Measurements from ENCODE around the gene C4orf36.

C4orf36 gene

GRCh38 chr4:86848136-86848535 lies 44.1 kb downstream of the C4orf36 start:
- DNase-seq (ENCODE audit: low spot score): no peak
- TF ChIP-seq, protein P1, sequence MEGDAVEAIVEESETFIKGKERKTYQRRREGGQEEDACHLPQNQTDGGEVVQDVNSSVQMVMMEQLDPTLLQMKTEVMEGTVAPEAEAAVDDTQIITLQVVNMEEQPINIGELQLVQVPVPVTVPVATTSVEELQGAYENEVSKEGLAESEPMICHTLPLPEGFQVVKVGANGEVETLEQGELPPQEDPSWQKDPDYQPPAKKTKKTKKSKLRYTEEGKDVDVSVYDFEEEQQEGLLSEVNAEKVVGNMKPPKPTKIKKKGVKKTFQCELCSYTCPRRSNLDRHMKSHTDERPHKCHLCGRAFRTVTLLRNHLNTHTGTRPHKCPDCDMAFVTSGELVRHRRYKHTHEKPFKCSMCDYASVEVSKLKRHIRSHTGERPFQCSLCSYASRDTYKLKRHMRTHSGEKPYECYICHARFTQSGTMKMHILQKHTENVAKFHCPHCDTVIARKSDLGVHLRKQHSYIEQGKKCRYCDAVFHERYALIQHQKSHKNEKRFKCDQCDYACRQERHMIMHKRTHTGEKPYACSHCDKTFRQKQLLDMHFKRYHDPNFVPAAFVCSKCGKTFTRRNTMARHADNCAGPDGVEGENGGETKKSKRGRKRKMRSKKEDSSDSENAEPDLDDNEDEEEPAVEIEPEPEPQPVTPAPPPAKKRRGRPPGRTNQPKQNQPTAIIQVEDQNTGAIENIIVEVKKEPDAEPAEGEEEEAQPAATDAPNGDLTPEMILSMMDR (IDR thresholded peaks at IDR 0.05; ENCODE audit: extremely low read depth, insufficient read depth, missing control alignments): no peak
- in situ Hi-C loops (cut with MboI; ENCODE audit: low pct_unique_long_range_greater_than_20kb, low sequenced_read_pairs, unreplicated experiment): no loop called here

DNA sequence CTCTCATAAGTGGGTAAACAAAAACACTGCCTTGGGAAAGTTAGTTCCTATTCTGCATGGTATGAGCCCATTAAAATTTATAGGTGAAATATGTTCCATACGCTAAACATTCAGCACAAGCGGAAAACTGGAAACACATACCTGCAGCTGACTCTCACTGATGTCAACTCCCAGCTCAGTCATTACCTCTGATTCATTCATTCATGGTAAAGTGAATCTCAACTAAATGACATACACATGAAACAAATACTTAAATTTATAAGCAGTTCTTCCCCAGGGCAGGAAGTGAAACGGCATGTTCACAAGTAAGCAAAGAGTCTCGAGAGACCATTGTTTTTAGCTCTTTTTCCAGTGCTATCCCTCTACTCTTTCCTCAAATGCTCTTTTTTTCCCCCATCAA lies 44.7 kb downstream of the C4orf36 start:
- TF ChIP-seq, protein P1 (IDR thresholded peaks at IDR 0.05; ENCODE audit: extremely low read depth, insufficient read depth, missing control alignments): no peak
- no peak for DNase-seq (ENCODE audit: low spot score)
- in situ Hi-C loops (cut with MboI; ENCODE audit: low pct_unique_long_range_greater_than_20kb, low sequenced_read_pairs, unreplicated experiment): no loop called here

DNA sequence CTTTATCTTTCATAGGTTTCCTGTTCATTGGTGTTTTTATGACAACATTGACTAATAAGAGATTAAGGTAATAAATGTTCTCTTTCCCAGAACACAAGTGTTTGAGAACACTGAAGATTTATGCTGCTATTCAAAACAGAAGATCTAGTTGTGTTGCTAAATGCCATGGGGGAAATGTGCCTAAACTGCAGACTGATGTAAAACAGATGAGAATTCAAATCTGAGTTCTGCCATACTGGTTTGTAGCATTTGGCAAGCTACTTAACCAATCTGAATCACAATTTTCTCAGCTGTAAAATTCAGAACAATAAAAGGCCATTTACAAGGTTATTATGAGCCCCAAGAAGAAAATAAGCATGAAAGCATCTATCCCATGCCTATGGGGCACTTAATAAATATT lies 45.3 kb downstream of the C4orf36 start:
- TF ChIP-seq, protein P1 (IDR thresholded peaks at IDR 0.05; ENCODE audit: extremely low read depth, insufficient read depth, missing control alignments): no peak
- DNase-seq (ENCODE audit: low spot score): no peak
- in situ Hi-C loops (cut with MboI; ENCODE audit: low pct_unique_long_range_greater_than_20kb, low sequenced_read_pairs, unreplicated experiment): no loop called here

DNA sequence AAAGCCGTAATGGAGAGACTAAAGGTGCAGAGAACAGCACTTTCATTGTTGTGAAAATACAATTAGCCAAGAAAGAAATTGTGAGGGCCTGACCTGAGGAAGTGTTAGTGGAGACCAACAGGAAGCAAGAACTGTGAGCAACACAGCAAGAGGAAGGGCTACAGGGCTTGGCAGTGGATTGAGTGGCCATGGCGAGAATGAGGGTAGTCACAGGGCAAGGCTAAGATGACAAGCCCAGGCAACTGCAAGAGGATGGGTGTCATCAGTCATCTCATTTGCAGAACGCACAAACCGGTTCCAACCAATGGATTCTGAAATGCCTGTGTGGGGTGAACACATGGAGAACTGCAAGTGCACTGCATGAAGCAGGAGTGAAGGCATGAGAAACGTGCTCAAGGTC lies 46.6 kb downstream of the C4orf36 start:
- TF ChIP-seq, protein P1 (IDR thresholded peaks at IDR 0.05; ENCODE audit: extremely low read depth, insufficient read depth, missing control alignments): no peak
- in situ Hi-C loops (cut with MboI; ENCODE audit: low pct_unique_long_range_greater_than_20kb, low sequenced_read_pairs, unreplicated experiment): no loop called here
- no peak for DNase-seq (ENCODE audit: low spot score)

- in situ Hi-C loops (cut with MboI; ENCODE audit: low pct_unique_long_range_greater_than_20kb, low sequenced_read_pairs, unreplicated experiment): no loop called here
- TF ChIP-seq, protein P1 (IDR thresholded peaks at IDR 0.05; ENCODE audit: extremely low read depth, insufficient read depth, missing control alignments): no peak
- DNase-seq (ENCODE audit: low spot score): no peak
Measured at GRCh38 chr4:86841309-86841708, 50.9 kb downstream of the C4orf36 start.

DNA sequence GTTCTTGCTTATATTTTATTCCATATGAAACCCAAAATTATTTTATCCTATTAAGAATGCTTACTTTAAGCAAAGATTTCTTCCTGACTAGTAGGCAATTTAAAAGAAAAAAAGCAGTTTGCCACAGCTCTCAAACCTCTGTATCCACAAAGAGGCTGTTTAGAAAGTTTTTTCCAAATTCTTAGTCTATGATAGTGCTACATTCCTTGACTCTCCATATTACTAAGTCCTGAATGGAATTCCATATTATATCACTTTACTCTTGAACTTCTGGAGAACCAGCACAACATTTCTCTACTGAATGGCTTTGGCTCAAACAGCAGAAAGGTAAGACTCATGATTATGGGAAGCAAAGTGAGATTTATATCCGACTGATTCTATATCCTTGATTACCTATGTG lies 51.4 kb downstream of the C4orf36 start:
- TF ChIP-seq, protein P1 (IDR thresholded peaks at IDR 0.05; ENCODE audit: extremely low read depth, insufficient read depth, missing control alignments): no peak
- no peak for DNase-seq (ENCODE audit: low spot score)
- in situ Hi-C loops (cut with MboI; ENCODE audit: low pct_unique_long_range_greater_than_20kb, low sequenced_read_pairs, unreplicated experiment): no loop called here

Data from GM13977 (cell line).